HPDE6-E6E7 (cell line): Measurements from ENCODE around the gene RCN2.
A peak's percentile ranks its signal among the peaks of the same experiment; 100 is the strongest.

Source experiments
- DNase-seq: peaks from one replicate; pipeline ENCODE4 v3.0.0; 2011; ENCODE audit warnings: missing footprints; ENCODE audit errors: extremely low spot score

The RCN2 gene

GRCh38 chr15:76973906-76974305 is 42.4 kb downstream of the RCN2 start:
- no peak for DNase-seq

- DNase-seq: no peak
Measured at GRCh38 chr15:76974456-76975036, 43.0 kb downstream of the RCN2 start.

- no peak for DNase-seq
Measured at GRCh38 chr15:76976141-76976540, 44.6 kb downstream of the RCN2 start.

- DNase-seq: no peak
Measured at GRCh38 chr15:76976572-76977270, 45.2 kb downstream of the RCN2 start.

GRCh38 chr15:76978522-76979330 is 47.2 kb downstream of the RCN2 start:
- DNase-seq: no peak

- DNase-seq: no peak
Measured at GRCh38 chr15:76979331-76979925, 47.9 kb downstream of the RCN2 start.

- DNase-seq: no peak
Measured at GRCh38 chr15:76979996-76980520, 48.5 kb downstream of the RCN2 start.

- no peak for DNase-seq
Measured at GRCh38 chr15:76982356-76982755, 50.8 kb downstream of the RCN2 start.

- no peak for DNase-seq
Measured at GRCh38 chr15:76982756-76983155, 51.2 kb downstream of the RCN2 start.

- no peak for DNase-seq
Measured at GRCh38 chr15:76983590-76984375, 52.2 kb downstream of the RCN2 start.

GRCh38 chr15:76986743-76987142 is 55.2 kb downstream of the RCN2 start:
- DNase-seq: no peak

GRCh38 chr15:76987276-76987675 is 55.7 kb downstream of the RCN2 start:
- DNase-seq: no peak

GRCh38 chr15:76987896-76988860 is 56.6 kb downstream of the RCN2 start:
- DNase-seq: no peak

- DNase-seq: no peak
Measured at GRCh38 chr15:76988867-76989780, 57.6 kb downstream of the RCN2 start.

- DNase-seq: no peak
Measured at GRCh38 chr15:76991048-76991447, 59.5 kb downstream of the RCN2 start.

- DNase-seq: no peak
Measured at GRCh38 chr15:76991741-76992645, 60.4 kb downstream of the RCN2 start.

GRCh38 chr15:76993114-76993725 is 61.7 kb downstream of the RCN2 start:
- no peak for DNase-seq

GRCh38 chr15:76994001-76994400 is 62.5 kb downstream of the RCN2 start:
- peak; percentile 75 for DNase-seq
